Keratinocyte (primary cell): ENCODE results near the gene OSBPL8.

Experiments
- EZH2 ChIP-seq: IDR thresholded peaks from one replicate; pipeline ENCODE4 v1.6.1; 2012; ENCODE audit warnings: inconsistent platforms, mild to moderate bottlenecking, low read length, moderate library complexity
- TF ChIP-seq, protein P1 (sequence below), 3 experiments: IDR thresholded peaks in 1 of 3; conservative IDR thresholded peaks in 1 of 3; optimal IDR thresholded peaks in 1 of 3; 2 replicates in 2 of 3; 3 replicates in 1 of 3; pipeline versions ENCODE3 to v1.5.1; 2011; ENCODE audit warnings: low read length in 3 of 3, mild to moderate bottlenecking in 3 of 3, moderate library complexity in 2 of 3, control low read depth in 1 of 3, inconsistent platforms in 1 of 3; ENCODE audit not compliant: insufficient read depth in 2 of 3; ENCODE audit errors: extremely low read depth in 1 of 3

DNA sequence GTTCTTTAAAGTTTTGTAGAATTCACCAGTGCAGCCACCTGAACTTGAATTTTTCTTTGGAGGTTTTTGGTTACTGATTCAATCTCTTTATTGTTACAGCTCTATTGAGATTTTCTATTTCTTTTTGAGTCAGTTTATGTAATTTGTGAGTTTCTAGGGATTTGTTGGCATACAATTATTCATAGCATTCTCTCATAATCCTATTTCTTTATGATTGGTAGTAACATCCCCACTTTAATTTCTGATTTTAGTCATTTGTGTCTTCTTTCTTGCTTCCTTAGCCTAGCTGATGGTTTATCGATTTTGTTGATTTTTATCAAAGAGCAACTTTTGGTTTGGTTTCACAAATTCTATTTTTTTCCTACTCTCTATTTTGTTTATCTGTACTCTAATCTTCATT, 193.4 kb downstream of the OSBPL8 start:
- TF ChIP-seq EZH2 = no peak
- TF ChIP-seq, protein P1, sequence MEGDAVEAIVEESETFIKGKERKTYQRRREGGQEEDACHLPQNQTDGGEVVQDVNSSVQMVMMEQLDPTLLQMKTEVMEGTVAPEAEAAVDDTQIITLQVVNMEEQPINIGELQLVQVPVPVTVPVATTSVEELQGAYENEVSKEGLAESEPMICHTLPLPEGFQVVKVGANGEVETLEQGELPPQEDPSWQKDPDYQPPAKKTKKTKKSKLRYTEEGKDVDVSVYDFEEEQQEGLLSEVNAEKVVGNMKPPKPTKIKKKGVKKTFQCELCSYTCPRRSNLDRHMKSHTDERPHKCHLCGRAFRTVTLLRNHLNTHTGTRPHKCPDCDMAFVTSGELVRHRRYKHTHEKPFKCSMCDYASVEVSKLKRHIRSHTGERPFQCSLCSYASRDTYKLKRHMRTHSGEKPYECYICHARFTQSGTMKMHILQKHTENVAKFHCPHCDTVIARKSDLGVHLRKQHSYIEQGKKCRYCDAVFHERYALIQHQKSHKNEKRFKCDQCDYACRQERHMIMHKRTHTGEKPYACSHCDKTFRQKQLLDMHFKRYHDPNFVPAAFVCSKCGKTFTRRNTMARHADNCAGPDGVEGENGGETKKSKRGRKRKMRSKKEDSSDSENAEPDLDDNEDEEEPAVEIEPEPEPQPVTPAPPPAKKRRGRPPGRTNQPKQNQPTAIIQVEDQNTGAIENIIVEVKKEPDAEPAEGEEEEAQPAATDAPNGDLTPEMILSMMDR (optimal IDR thresholded peaks at IDR 0.05 in 1 of 3, IDR thresholded peaks at IDR 0.05 in 1 of 3, conservative IDR thresholded peaks at IDR 0.05 in 1 of 3; ENCODE audit: extremely low read depth in 1 of 3, insufficient read depth in 2 of 3, low read length in 3 of 3) = no peak
